CD14-positive monocyte (primary cell): Measurements from ENCODE around the gene BLMH. TPM values are rescaled to one million over a fixed set of nuclear protein-coding genes. Genes with fewer than 3 reads are reported as not detected.
"Not testable (repeated sequence)": the region's sequence is repeated elsewhere in the genome, so short reads cannot be mapped to it uniquely, and the experiment has no call there.

Source experiments
- DNase-seq, 3 donors: peaks; one replicate each; pipeline ENCODE4 v3.0.0-alpha.2; 2011 to 2022
- H2AFZ ChIP-seq: 2 replicates; pipeline ENCODE4 v1.6.0; 2012; ENCODE audit warnings: mild to moderate bottlenecking, low read depth, low read length, inconsistent platforms; ENCODE audit not compliant: insufficient read depth, poor library complexity, severe bottlenecking
- H3K27ac ChIP-seq, 2 donors: 1 replicate in 1 of 2; 2 replicates in 1 of 2; pipeline ENCODE4 v1.5.1; 2012 to 2013; ENCODE audit warnings: low read length in 2 of 2, control low read depth in 1 of 2, inconsistent platforms in 1 of 2, low read depth in 1 of 2, mild to moderate bottlenecking in 1 of 2
- H3K27me3 ChIP-seq, 2 donors: one replicate each; pipeline versions ENCODE4 v1.6.0 to v1.6.1; 2011 to 2013; ENCODE audit warnings: low read length in 2 of 2; ENCODE audit not compliant: control insufficient read depth in 2 of 2, insufficient read depth in 2 of 2
- H3K36me3 ChIP-seq, 2 donors: replicated peaks in 1 of 2; 1 replicate in 1 of 2; 2 replicates in 1 of 2; pipeline versions ENCODE4 v1.5.1 to v1.6.1; 2012 to 2013; ENCODE audit warnings: low read length in 2 of 2, control low read depth in 1 of 2, inconsistent platforms in 1 of 2, mild to moderate bottlenecking in 1 of 2; ENCODE audit not compliant: insufficient read depth in 2 of 2, control insufficient read depth in 1 of 2
- H3K4me1 ChIP-seq, 2 donors: 1 replicate in 1 of 2; 2 replicates in 1 of 2; pipeline versions ENCODE4 v1.5.1 to v1.6.1; 2012 to 2013; ENCODE audit warnings: low read length in 2 of 2, control low read depth in 1 of 2, inconsistent platforms in 1 of 2, mild to moderate bottlenecking in 1 of 2, moderate library complexity in 1 of 2; ENCODE audit not compliant: insufficient read depth in 2 of 2, control insufficient read depth in 1 of 2
- H3K4me2 ChIP-seq: replicated peaks from 2 replicates; pipeline ENCODE3; 2012; ENCODE audit warnings: low read length, moderate library complexity, mild to moderate bottlenecking; ENCODE audit not compliant: poor library complexity, severe bottlenecking; ENCODE audit errors: extremely low read depth
- H3K4me3 ChIP-seq, 3 experiments: fragments of 200-600 bp in 1 of 3; sonication (generic) in 1 of 3; replicated peaks in 1 of 3; 1 replicate in 2 of 3; 2 replicates in 1 of 3; pipeline ENCODE4 v1.5.1; 2011 to 2013; ENCODE audit warnings: low read length in 3 of 3, mild to moderate bottlenecking in 3 of 3, control low read depth in 2 of 3, low read depth in 2 of 3, inconsistent platforms in 1 of 3, moderate library complexity in 1 of 3
- H3K79me2 ChIP-seq: 2 replicates; pipeline ENCODE4 v1.6.0; 2012; ENCODE audit warnings: mild to moderate bottlenecking, control low read depth, inconsistent platforms, low read length, moderate library complexity; ENCODE audit not compliant: insufficient read depth
- H3K9ac ChIP-seq: 2 replicates; pipeline ENCODE4 v1.6.0; 2017; ENCODE audit warnings: low read length, mild to moderate bottlenecking; ENCODE audit not compliant: insufficient read depth, poor library complexity, severe bottlenecking
- H3K9me3 ChIP-seq, 2 donors: replicated peaks in 1 of 2; 1 replicate in 1 of 2; 2 replicates in 1 of 2; pipeline versions ENCODE4 v1.5.1 to v1.6.1; 2012 to 2013; ENCODE audit warnings: low read length in 2 of 2, control low read depth in 1 of 2; ENCODE audit not compliant: control insufficient read depth in 1 of 2, insufficient read depth in 1 of 2
- H4K20me1 ChIP-seq: 2 replicates; pipeline ENCODE4 v1.6.0; 2012; ENCODE audit warnings: mild to moderate bottlenecking, low read length, control low read depth, moderate library complexity; ENCODE audit not compliant: insufficient read depth
- H3K27ac Mint-ChIP-seq, 7 donors: one replicate each; pipeline ENCODE4 v1.8.0; 2020; ENCODE audit warnings: mild to moderate bottlenecking in 7 of 7, mixed read lengths in 7 of 7, moderate library complexity in 6 of 7, inconsistent platforms in 2 of 7
- H3K27me3 Mint-ChIP-seq, 3 donors: one replicate each; pipeline ENCODE4 v1.8.0; 2021 to 2022; ENCODE audit warnings: low read depth in 3 of 3, mild to moderate bottlenecking in 3 of 3, mixed read lengths in 3 of 3, moderate library complexity in 3 of 3, inconsistent platforms in 1 of 3
- H3K36me3 Mint-ChIP-seq, 2 donors: one replicate each; pipeline ENCODE4 v1.8.0; 2020; ENCODE audit warnings: mixed read lengths in 2 of 2, inconsistent platforms in 1 of 2, mild to moderate bottlenecking in 1 of 2
- H3K4me1 Mint-ChIP-seq: one replicate; pipeline ENCODE4 v1.8.0; 2020; ENCODE audit warnings: mild to moderate bottlenecking, mixed read lengths
- H3K4me3 Mint-ChIP-seq, 2 donors: one replicate each; pipeline ENCODE4 v1.8.0; 2020; ENCODE audit warnings: mild to moderate bottlenecking in 2 of 2, mixed read lengths in 2 of 2, moderate library complexity in 1 of 2
- H3K9me3 Mint-ChIP-seq, 7 donors: one replicate each; pipeline ENCODE4 v1.8.0; 2020 to 2022; ENCODE audit warnings: mixed read lengths in 7 of 7, mild to moderate bottlenecking in 6 of 7, moderate library complexity in 6 of 7, inconsistent platforms in 2 of 7
- WGBS: methylation state at CpG from one replicate; pipeline ENCODE4 v1.1.5; 2013; ENCODE audit warnings: missing lambda C conversion rate; ENCODE audit not compliant: insufficient coverage; 5-methylcytosine and 5-hydroxymethylcytosine counted together
- intact Hi-C, 2 donors: fragments of 100-400 bp; cut with micrococcal nuclease; formaldehyde crosslinking; loops; one replicate each; pipeline versions ENCODE4 v1.15.0 to v1.15.1; 2023
- polyA plus RNA-seq, 3 donors: library from polyadenylated mRNA; depleted of rRNA in 1 of 3; unstranded in 2 of 3; stranded (reverse) in 1 of 3; fragments of 300-500 nt in 2 of 3; fragments of >200 nt in 1 of 3; fragmentation: Illumina TruSeq in 2 of 3; gene quantifications; 1 replicate in 2 of 3; 2 replicates in 1 of 3; pipeline ENCODE4 v1.2.3, GENCODE V29; 2012 to 2021
- TF ChIP-seq, protein P1 (sequence below): fragments of 200-600 bp; IDR thresholded peaks from one replicate; pipeline ENCODE4 v1.8.0; 2022; ENCODE audit warnings: antibody characterized with exemption, mild to moderate bottlenecking

The BLMH gene
- polyA plus RNA-seq, 3 donors: 6.6 to 10.8 (median 10.4) TPM

GRCh38 chr17:30203471-30203981 lies 88.2 kb downstream of the BLMH start:
- intact Hi-C loops: no loop called here
- no peaks in the 10 kb centered on the region for H3K79me2 ChIP-seq
- H3K4me2 ChIP-seq: no peak overlapping the region
- no peak for DNase-seq
- TF ChIP-seq, protein P1, sequence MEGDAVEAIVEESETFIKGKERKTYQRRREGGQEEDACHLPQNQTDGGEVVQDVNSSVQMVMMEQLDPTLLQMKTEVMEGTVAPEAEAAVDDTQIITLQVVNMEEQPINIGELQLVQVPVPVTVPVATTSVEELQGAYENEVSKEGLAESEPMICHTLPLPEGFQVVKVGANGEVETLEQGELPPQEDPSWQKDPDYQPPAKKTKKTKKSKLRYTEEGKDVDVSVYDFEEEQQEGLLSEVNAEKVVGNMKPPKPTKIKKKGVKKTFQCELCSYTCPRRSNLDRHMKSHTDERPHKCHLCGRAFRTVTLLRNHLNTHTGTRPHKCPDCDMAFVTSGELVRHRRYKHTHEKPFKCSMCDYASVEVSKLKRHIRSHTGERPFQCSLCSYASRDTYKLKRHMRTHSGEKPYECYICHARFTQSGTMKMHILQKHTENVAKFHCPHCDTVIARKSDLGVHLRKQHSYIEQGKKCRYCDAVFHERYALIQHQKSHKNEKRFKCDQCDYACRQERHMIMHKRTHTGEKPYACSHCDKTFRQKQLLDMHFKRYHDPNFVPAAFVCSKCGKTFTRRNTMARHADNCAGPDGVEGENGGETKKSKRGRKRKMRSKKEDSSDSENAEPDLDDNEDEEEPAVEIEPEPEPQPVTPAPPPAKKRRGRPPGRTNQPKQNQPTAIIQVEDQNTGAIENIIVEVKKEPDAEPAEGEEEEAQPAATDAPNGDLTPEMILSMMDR: no peak
- no peaks in the 10 kb centered on the region for H3K9me3 ChIP-seq
- no peaks in the 10 kb centered on the region for H4K20me1 ChIP-seq
- Mint-ChIP-seq H3K4me1 (peaks cover 9% of the 10 kb centered on the region), H3K9me3 (peaks cover 0 to 1% (median 0%) of the 10 kb centered on the region in 7 donors), H3K36me3 (no peaks in the 10 kb centered on the region), H3K4me3 (no peak overlapping the region), H3K27me3 (peaks cover 10 to 23% (median 23%) of the 10 kb centered on the region in 3 donors), H3K27ac (no peak overlapping the region)
- H3K4me1 ChIP-seq: peaks cover 0 to 5% of the 10 kb centered on the region in 2 donors
- H3K27me3 ChIP-seq: no peaks in the 10 kb centered on the region
- no peak overlapping the region for H3K27ac ChIP-seq
- no peak overlapping the region for H3K9ac ChIP-seq
- WGBS: 92% methylated on average over 4 of the region's 6 CpGs
- no peak overlapping the region for H2AFZ ChIP-seq
- no peaks in the 10 kb centered on the region for H3K36me3 ChIP-seq
- H3K4me3 ChIP-seq: no peak overlapping the region

- intact Hi-C loops: not testable (repeated sequence)
Measured at GRCh38 chr17:30200656-30201055, 91.1 kb downstream of the BLMH start.

More at GRCh38 chr17:30200656-30201055, 91.1 kb downstream of the BLMH start:
- H4K20me1 ChIP-seq, H3K4me1 ChIP-seq, H3K79me2 ChIP-seq, H3K9ac ChIP-seq, DNase-seq, H3K27ac ChIP-seq, H3K4me1 Mint-ChIP-seq, H3K27me3 ChIP-seq, H3K27ac Mint-ChIP-seq, H3K9me3 Mint-ChIP-seq, H3K9me3 ChIP-seq, H3K4me3 Mint-ChIP-seq, H3K4me3 ChIP-seq, H2AFZ ChIP-seq, H3K36me3 ChIP-seq, H3K4me2 ChIP-seq, H3K36me3 Mint-ChIP-seq: not testable (repeated sequence)
- WGBS: 92% methylated on average over 6 of the region's 9 CpGs
- H3K27me3 Mint-ChIP-seq: peaks cover 5 to 10% (median 10%) of the 10 kb centered on the region in 3 donors
